DND-41 (cell line): ENCODE measurements around the gene DES.

Source experiments
- ATAC-seq: fragments of 200-7000 bp; cut with Tn5 transposase; 3 replicates; pipeline ENCODE4 v1.9.1; 2021; ENCODE audit warnings: low read depth; ENCODE audit not compliant: insufficient read depth
- DNase-seq: peaks from one replicate; pipeline ENCODE4 v3.0.0-alpha.2; 2020
- H2AFZ ChIP-seq: 2 replicates; pipeline ENCODE4 v1.6.0; 2012; ENCODE audit warnings: low read depth, low read length
- H3K27ac ChIP-seq: 2 replicates; pipeline ENCODE4 v1.5.1; 2012; ENCODE audit warnings: low read length, inconsistent platforms
- H3K27me3 ChIP-seq: fragments of 200-600 bp; sonication (generic); 2 replicates; pipeline ENCODE4 v1.6.0; 2012; ENCODE audit warnings: low read length, mild to moderate bottlenecking, inconsistent platforms; ENCODE audit not compliant: insufficient read depth, poor library complexity
- H3K36me3 ChIP-seq: 2 replicates; pipeline ENCODE4 v1.5.1; 2012; ENCODE audit warnings: low read length, inconsistent platforms; ENCODE audit not compliant: insufficient read depth
- H3K4me1 ChIP-seq: 2 replicates; pipeline ENCODE4 v1.5.1; 2012; ENCODE audit warnings: mild to moderate bottlenecking, low read length; ENCODE audit not compliant: insufficient read depth
- H3K4me2 ChIP-seq: 2 replicates; pipeline ENCODE4 v1.6.0; 2012; ENCODE audit warnings: mild to moderate bottlenecking, moderate library complexity, low read length, inconsistent platforms; ENCODE audit not compliant: insufficient read depth
- H3K4me3 ChIP-seq, 2 experiments: fragments of 200-600 bp in 1 of 2; shearing (Covaris generic) in 1 of 2; 2 replicates each; pipeline ENCODE4 v1.5.1; 2012 to 2016; ENCODE audit warnings: inconsistent platforms in 2 of 2, low read length in 2 of 2, mild to moderate bottlenecking in 2 of 2, low read depth in 1 of 2, moderate library complexity in 1 of 2
- H3K79me2 ChIP-seq: 2 replicates; pipeline ENCODE4 v1.6.0; 2012; ENCODE audit warnings: low read length, inconsistent platforms; ENCODE audit not compliant: insufficient read depth
- H3K9ac ChIP-seq: 2 replicates; pipeline ENCODE4 v1.6.0; 2012; ENCODE audit warnings: low read depth, mild to moderate bottlenecking, inconsistent platforms, low read length, moderate library complexity
- H3K9me3 ChIP-seq: 2 replicates; pipeline ENCODE4 v1.5.1; 2012; ENCODE audit warnings: low read length, moderate library complexity, mild to moderate bottlenecking, inconsistent platforms; ENCODE audit not compliant: insufficient read depth, severe bottlenecking
- H4K20me1 ChIP-seq: 2 replicates; pipeline ENCODE4 v1.6.0; 2012; ENCODE audit warnings: low read length; ENCODE audit not compliant: insufficient read depth
- EZH2 ChIP-seq: IDR thresholded peaks from 3 replicates; pipeline ENCODE4 v1.6.1; 2012; ENCODE audit warnings: borderline replicate concordance, low read depth, mild to moderate bottlenecking, moderate library complexity, low read length, inconsistent platforms; ENCODE audit not compliant: severe bottlenecking
- TF ChIP-seq, protein P1 (sequence below): IDR thresholded peaks from 2 replicates; pipeline ENCODE4 v1.5.1; 2012; ENCODE audit warnings: borderline replicate concordance, low read length, moderate library complexity, mild to moderate bottlenecking; ENCODE audit not compliant: poor library complexity, severe bottlenecking; ENCODE audit errors: extremely low read depth

DES gene

DNA sequence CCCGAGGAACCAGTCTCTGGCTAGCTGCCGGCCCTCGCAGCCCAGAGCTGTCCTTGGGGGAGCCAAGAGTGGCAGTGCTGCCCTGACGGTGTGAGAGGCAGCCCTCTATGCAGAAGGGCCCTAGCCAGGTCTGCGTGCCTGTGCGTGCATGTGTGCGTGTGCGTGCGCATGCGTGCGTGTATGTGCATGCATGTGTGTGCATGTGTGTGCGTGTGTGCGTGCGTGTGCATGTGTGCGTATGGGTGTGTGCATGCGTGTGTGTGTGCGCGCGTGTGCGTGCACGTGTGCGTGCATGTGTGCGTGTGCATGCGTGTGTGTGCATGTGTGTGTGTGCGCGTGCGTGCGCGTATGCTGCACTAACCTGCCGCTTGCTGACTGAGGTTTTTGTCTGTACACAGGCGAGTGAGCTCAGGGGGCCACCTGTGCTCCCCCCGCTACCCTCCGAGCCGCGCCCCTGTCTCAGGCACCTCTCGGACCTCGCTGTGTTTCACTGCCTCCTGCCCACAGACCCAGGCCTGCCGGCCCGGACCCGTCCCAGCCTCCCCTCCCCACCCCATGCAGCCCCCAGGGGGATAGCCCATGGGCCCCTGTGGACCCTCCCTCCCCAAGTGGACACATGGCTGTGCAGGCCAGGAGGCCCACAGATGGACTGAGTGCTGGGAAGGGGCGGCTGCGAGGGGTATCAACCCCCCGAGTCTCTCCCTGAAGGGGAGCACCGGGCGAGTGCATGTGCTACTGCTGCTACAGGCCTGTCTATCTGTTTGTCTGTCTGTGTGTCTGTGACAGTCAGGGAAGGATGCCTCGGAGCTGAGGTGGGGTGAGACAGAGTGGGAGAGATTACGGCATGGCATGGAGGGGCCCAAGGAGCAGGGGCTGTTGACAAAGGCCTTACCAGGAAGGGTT is 47.7 kb downstream of the DES start:
- H3K27me3 ChIP-seq = no peaks in the 10 kb centered on the region
- H3K9ac ChIP-seq = no peak overlapping the region
- TF ChIP-seq, protein P1, sequence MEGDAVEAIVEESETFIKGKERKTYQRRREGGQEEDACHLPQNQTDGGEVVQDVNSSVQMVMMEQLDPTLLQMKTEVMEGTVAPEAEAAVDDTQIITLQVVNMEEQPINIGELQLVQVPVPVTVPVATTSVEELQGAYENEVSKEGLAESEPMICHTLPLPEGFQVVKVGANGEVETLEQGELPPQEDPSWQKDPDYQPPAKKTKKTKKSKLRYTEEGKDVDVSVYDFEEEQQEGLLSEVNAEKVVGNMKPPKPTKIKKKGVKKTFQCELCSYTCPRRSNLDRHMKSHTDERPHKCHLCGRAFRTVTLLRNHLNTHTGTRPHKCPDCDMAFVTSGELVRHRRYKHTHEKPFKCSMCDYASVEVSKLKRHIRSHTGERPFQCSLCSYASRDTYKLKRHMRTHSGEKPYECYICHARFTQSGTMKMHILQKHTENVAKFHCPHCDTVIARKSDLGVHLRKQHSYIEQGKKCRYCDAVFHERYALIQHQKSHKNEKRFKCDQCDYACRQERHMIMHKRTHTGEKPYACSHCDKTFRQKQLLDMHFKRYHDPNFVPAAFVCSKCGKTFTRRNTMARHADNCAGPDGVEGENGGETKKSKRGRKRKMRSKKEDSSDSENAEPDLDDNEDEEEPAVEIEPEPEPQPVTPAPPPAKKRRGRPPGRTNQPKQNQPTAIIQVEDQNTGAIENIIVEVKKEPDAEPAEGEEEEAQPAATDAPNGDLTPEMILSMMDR = no peak
- no peaks in the 10 kb centered on the region for H3K4me1 ChIP-seq
- no peaks in the 10 kb centered on the region for H3K36me3 ChIP-seq
- H2AFZ ChIP-seq = no peak overlapping the region
- no peak overlapping the region for H3K27ac ChIP-seq
- no peaks in the 10 kb centered on the region for H4K20me1 ChIP-seq
- DNase-seq (no peak), ATAC-seq (no peak)
- no peaks in the 10 kb centered on the region for H3K79me2 ChIP-seq
- no peak overlapping the region for H3K4me3 ChIP-seq
- H3K4me2 ChIP-seq = no peak overlapping the region
- no peaks in the 10 kb centered on the region for H3K9me3 ChIP-seq

DNA sequence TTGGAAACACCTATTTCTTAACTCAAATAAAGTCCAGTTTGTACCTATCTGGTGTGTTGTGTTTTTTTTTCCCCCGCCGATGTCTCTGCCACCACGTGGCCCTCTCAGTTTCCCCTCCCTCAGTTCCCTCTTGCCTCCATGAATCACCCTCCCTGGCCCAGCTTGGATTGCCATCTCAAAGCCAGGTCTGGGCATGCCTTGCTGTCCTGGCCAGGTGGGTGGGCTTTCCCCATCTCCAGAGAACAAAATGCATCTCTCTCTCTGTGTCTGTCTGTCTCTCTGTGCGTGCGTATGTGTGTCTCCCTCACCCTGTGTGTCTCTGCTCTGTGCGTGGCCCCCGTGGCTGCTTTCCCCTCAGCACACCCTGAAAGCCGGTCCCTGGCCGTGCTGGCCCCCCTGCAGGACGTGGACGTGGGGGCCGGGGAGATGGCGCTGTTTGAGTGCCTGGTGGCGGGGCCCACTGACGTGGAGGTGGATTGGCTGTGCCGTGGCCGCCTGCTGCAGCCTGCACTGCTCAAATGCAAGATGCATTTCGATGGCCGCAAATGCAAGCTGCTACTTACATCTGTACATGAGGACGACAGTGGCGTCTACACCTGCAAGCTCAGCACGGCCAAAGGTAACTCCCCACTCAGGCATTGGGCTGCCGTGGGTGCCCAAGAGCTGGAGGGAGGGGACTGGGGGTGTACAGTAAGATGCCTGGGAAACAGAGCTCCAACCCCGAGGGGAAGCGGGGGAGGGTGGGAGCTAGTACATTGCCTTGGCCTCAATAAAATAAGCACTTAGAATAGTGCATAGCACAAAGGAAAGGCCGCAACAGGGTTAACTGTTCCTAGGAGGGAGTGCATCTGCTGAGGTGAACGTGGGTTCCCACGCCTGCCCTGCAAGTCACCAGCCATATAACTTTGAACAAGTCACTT is 48.9 kb downstream of the DES start:
- TF ChIP-seq, protein P1 = no peak
- TF ChIP-seq EZH2 = no peak
- no peaks in the 10 kb centered on the region for H3K79me2 ChIP-seq
- no peak for ATAC-seq
- no peak overlapping the region for H3K4me2 ChIP-seq
- H3K9ac ChIP-seq = no peak overlapping the region
- no peaks in the 10 kb centered on the region for H3K9me3 ChIP-seq
- no peak overlapping the region for H3K27ac ChIP-seq
- H3K4me3 ChIP-seq = no peak overlapping the region
- DNase-seq = no peak
- H4K20me1 ChIP-seq = no peaks in the 10 kb centered on the region
- H3K4me1 ChIP-seq = no peaks in the 10 kb centered on the region
- H2AFZ ChIP-seq = no peak overlapping the region
- no peaks in the 10 kb centered on the region for H3K27me3 ChIP-seq
- H3K36me3 ChIP-seq = no peaks in the 10 kb centered on the region

DNA sequence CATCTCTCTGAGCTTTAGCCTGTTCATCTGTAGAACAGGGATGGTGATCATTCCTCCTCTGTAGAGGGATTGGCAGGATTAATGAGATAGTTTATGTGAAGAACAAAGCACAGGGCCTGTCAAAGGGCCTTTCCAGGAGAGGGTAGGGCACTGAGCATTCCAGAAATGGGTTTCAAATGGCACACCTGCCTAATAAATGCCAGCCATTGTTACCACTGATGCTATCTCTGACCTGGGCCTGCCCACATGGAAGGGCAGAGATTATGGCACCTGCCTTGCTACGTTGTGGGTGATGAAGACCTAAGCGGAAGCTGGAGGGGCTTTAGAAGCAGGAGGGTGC is 49.5 kb downstream of the DES start:
- Histone ChIP-seq H3K4me2 (no peak overlapping the region), H4K20me1 (no peaks in the 10 kb centered on the region), H3K4me1 (no peaks in the 10 kb centered on the region), H2AFZ (no peak overlapping the region), H3K9me3 (no peaks in the 10 kb centered on the region), H3K79me2 (no peaks in the 10 kb centered on the region), H3K9ac (no peak overlapping the region), H3K27me3 (no peaks in the 10 kb centered on the region), H3K27ac (no peak overlapping the region), H3K4me3 (no peak overlapping the region), H3K36me3 (no peaks in the 10 kb centered on the region)
- DNase-seq (no peak), ATAC-seq (no peak)
- TF ChIP-seq, protein P1 = no peak
- no peak for TF ChIP-seq EZH2
